Panc1 (cell line): Measurements from ENCODE around the gene SPTLC2. TPM values are rescaled to one million over a fixed set of nuclear protein-coding genes. Genes with fewer than 3 reads are reported as not detected.

Experiments
- ATAC-seq: fragments of 200-7000 bp; cut with Tn5 transposase; 2 replicates; pipeline ENCODE4 v1.9.1; 2020; ENCODE audit warnings: mild to moderate bottlenecking, moderate library complexity
- BruUV-seq: library from RNA; stranded (reverse); fragments of 400-500 nt; replicated peaks from 2 replicates; lab custom pipeline; 2021; lab: Mats Ljungman, UMichigan
- CTCF ChIA-PET: fragments of 300-600 bp; sonication (Branson Sonifier 250); formaldehyde crosslinking; loops from one replicate; lab custom pipeline; 2022; ENCODE audit warnings: antibody characterized with exemption; lab: Charles Lee
- POLR2A ChIA-PET: fragments of 300-600 bp; sonication (Branson Sonifier 250); formaldehyde crosslinking; loops from one replicate; lab custom pipeline; 2022; ENCODE audit warnings: antibody characterized with exemption; lab: Charles Lee
- DNase-seq: peaks from one replicate; pipeline ENCODE4 v3.0.0-alpha.2; 2010; ENCODE audit warnings: low read depth, low spot score
- H3K27ac ChIP-seq: 2 replicates; pipeline ENCODE4 v1.5.1; 2011; ENCODE audit warnings: mild to moderate bottlenecking, low read length, inconsistent platforms
- H3K27me3 ChIP-seq: fragments of 200-500 bp; sonication (Bioruptor generic); 2 replicates; pipeline ENCODE4 v1.6.0; 2014; ENCODE audit warnings: low read length, inconsistent platforms; ENCODE audit not compliant: control insufficient read depth, insufficient read depth
- H3K36me3 ChIP-seq: fragments of 200-500 bp; sonication (Bioruptor generic); 2 replicates; pipeline ENCODE4 v1.5.1; 2014; ENCODE audit warnings: inconsistent platforms, mild to moderate bottlenecking, low read length, moderate library complexity; ENCODE audit not compliant: control insufficient read depth, insufficient read depth
- H3K4me1 ChIP-seq: 2 replicates; pipeline ENCODE4 v1.5.1; 2011; ENCODE audit warnings: inconsistent platforms, mild to moderate bottlenecking, low read length, moderate library complexity; ENCODE audit not compliant: control insufficient read depth, insufficient read depth
- H3K4me3 ChIP-seq, 2 experiments: 2 replicates each; pipeline ENCODE4 v1.5.1; 2011 to 2012; ENCODE audit warnings: low read depth in 2 of 2, low read length in 2 of 2, mild to moderate bottlenecking in 2 of 2, inconsistent platforms in 1 of 2, moderate library complexity in 1 of 2
- H3K9me3 ChIP-seq: fragments of 200-500 bp; sonication (Bioruptor generic); 2 replicates; pipeline ENCODE4 v1.5.1; 2014; ENCODE audit warnings: low read depth, mild to moderate bottlenecking, inconsistent platforms, low read length, moderate library complexity; ENCODE audit not compliant: control insufficient read depth, insufficient read depth
- POLR2AphosphoS5 ChIP-seq: IDR thresholded peaks from 2 replicates; pipeline ENCODE4 v1.6.1; 2012; ENCODE audit warnings: mild to moderate bottlenecking, low read depth, low read length, moderate library complexity
- SIN3A ChIP-seq: IDR thresholded peaks from 2 replicates; pipeline ENCODE4 v1.6.1; 2012; ENCODE audit warnings: low read depth, mild to moderate bottlenecking, low read length, moderate library complexity, borderline replicate concordance; ENCODE audit not compliant: insufficient read depth
- TCF7L2 ChIP-seq: IDR thresholded peaks from 2 replicates; pipeline ENCODE4 v1.6.1; 2011; ENCODE audit warnings: mild to moderate bottlenecking, low read depth, low read length, inconsistent platforms
- in situ Hi-C: cut with HindIII; loops from 2 replicates; pipeline ENCODE4 v1.10.0; 2016; ENCODE audit warnings: low sequenced_read_pairs, low pct_unique_long_range_greater_than_20kb
- intact Hi-C: fragments of 100-400 bp; cut with micrococcal nuclease; formaldehyde crosslinking; loops from one replicate; pipeline ENCODE4 v1.10.0; 2022; ENCODE audit not compliant: unreplicated experiment
- total RNA-seq: library from RNA; stranded (reverse); gene quantifications from one replicate; pipeline ENCODE4 v1.2.1, GENCODE V29; 2021; ENCODE audit not compliant: unreplicated experiment
- TF ChIP-seq, protein P1 (sequence below), 2 experiments: IDR thresholded peaks; 2 replicates each; pipeline ENCODE4 v1.6.1; 2011 to 2012; ENCODE audit warnings: low read depth in 2 of 2, control low read depth in 1 of 2, low read length in 1 of 2, mild to moderate bottlenecking in 1 of 2, moderate library complexity in 1 of 2; ENCODE audit not compliant: insufficient read depth in 1 of 2
- TF ChIP-seq, protein P2 (sequence below): fragments of 450-650 bp; IDR thresholded peaks from 2 replicates; pipeline ENCODE4 v1.5.1; 2017; ENCODE audit warnings: mild to moderate bottlenecking

SPTLC2 gene
- total RNA-seq, 1 experiment from 2014 or later: 21.0 TPM

DNA sequence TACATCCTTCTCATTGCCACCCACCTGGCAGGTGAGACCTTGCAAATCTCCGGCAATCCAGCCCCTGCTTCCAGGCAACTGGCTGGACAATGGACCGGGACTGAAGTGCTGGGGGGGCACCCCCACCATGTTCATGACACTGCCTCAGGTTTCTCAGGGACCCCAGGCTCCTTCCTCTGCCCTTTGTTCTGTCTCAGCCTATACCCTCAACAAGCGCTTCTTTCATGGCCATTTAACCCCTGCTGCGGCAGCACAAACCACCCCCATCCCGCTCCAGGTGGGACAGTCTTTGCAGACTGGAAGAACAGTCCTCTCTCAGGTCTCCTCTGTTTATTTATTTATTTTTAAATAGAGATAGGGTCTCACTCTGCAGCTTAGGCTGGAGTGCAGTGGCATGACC lies 125.4 kb downstream of the SPTLC2 start:
- no peak overlapping the region for H3K27ac ChIP-seq
- no peaks in the 10 kb centered on the region for H3K27me3 ChIP-seq
- no peak overlapping the region for H3K4me3 ChIP-seq
- ATAC-seq (no peak), DNase-seq (no peak)
- intact Hi-C loops: no loop called here
- no peaks in the 10 kb centered on the region for H3K4me1 ChIP-seq
- TF ChIP-seq SIN3A: no peak
- TF ChIP-seq, protein P1, sequence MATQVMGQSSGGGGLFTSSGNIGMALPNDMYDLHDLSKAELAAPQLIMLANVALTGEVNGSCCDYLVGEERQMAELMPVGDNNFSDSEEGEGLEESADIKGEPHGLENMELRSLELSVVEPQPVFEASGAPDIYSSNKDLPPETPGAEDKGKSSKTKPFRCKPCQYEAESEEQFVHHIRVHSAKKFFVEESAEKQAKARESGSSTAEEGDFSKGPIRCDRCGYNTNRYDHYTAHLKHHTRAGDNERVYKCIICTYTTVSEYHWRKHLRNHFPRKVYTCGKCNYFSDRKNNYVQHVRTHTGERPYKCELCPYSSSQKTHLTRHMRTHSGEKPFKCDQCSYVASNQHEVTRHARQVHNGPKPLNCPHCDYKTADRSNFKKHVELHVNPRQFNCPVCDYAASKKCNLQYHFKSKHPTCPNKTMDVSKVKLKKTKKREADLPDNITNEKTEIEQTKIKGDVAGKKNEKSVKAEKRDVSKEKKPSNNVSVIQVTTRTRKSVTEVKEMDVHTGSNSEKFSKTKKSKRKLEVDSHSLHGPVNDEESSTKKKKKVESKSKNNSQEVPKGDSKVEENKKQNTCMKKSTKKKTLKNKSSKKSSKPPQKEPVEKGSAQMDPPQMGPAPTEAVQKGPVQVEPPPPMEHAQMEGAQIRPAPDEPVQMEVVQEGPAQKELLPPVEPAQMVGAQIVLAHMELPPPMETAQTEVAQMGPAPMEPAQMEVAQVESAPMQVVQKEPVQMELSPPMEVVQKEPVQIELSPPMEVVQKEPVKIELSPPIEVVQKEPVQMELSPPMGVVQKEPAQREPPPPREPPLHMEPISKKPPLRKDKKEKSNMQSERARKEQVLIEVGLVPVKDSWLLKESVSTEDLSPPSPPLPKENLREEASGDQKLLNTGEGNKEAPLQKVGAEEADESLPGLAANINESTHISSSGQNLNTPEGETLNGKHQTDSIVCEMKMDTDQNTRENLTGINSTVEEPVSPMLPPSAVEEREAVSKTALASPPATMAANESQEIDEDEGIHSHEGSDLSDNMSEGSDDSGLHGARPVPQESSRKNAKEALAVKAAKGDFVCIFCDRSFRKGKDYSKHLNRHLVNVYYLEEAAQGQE (IDR thresholded peaks at IDR 0.05; ENCODE audit: insufficient read depth in 1 of 2, low read depth in 2 of 2, low read length in 1 of 2): no peak
- TF ChIP-seq, protein P2, sequence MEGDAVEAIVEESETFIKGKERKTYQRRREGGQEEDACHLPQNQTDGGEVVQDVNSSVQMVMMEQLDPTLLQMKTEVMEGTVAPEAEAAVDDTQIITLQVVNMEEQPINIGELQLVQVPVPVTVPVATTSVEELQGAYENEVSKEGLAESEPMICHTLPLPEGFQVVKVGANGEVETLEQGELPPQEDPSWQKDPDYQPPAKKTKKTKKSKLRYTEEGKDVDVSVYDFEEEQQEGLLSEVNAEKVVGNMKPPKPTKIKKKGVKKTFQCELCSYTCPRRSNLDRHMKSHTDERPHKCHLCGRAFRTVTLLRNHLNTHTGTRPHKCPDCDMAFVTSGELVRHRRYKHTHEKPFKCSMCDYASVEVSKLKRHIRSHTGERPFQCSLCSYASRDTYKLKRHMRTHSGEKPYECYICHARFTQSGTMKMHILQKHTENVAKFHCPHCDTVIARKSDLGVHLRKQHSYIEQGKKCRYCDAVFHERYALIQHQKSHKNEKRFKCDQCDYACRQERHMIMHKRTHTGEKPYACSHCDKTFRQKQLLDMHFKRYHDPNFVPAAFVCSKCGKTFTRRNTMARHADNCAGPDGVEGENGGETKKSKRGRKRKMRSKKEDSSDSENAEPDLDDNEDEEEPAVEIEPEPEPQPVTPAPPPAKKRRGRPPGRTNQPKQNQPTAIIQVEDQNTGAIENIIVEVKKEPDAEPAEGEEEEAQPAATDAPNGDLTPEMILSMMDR: no peak
- TF ChIP-seq TCF7L2: no peak
- TF ChIP-seq POLR2AphosphoS5: no peak
- no peaks in the 10 kb centered on the region for H3K36me3 ChIP-seq
- in situ Hi-C loops: no loop called here
- CTCF ChIA-PET: no interaction called here
- POLR2A ChIA-PET: no interaction called here
- H3K9me3 ChIP-seq: no peaks in the 10 kb centered on the region
- no TSS peak for BruUV-seq

DNA sequence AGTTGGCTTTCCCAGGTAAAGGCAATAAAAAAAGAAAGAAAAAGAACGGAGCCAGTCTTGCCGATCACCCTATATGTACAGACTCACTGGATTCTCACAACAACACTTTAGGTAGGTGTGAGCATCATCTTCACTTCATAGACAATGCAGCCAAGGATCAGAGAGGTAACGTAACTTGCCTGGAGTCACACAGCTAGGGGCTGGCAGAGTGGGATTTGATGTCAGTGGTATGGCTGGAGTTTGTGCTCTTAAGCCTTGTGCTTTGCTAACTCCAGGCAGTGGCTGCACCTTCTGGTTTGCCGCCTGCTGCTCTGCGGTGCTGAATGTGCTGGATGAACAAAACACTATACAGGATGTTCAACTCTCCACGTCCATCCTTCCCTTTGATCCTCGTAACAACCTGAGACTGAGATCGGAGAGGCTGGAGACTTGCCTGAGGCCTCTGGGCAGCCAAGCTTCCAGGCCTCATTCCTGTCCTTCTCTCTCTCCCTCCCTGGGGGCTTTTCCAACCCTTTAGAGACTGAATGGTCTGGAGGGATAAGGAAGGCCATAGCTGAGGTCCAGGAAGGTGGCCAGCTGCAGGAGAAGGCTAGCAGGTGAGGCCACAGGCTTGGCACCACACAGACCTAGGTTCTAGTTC lies 126.0 kb downstream of the SPTLC2 start:
- Histone ChIP-seq H3K4me1 (no peaks in the 10 kb centered on the region), H3K27ac (no peak overlapping the region), H3K36me3 (no peaks in the 10 kb centered on the region), H3K9me3 (no peaks in the 10 kb centered on the region), H3K4me3 (no peak overlapping the region), H3K27me3 (no peaks in the 10 kb centered on the region)
- ChIA-PET CTCF (interaction anchor here (0.6 kb wide), 1 partner anchor 93 kb away, joined by 4 read pairs; no protein-coding TSS in a partner anchor), POLR2A (no interaction called here)
- DNase-seq: no peak
- no peak for ATAC-seq
- intact Hi-C loops (no loop called here), in situ Hi-C loops (no loop called here)
- no TSS peak for BruUV-seq
- no peak for TF ChIP-seq SIN3A
- TF ChIP-seq POLR2AphosphoS5: no peak
- TF ChIP-seq, protein P2: no peak
- TF ChIP-seq, protein P1 (IDR thresholded peaks at IDR 0.05; ENCODE audit: insufficient read depth in 1 of 2, low read depth in 2 of 2, low read length in 1 of 2): no peak
- no peak for TF ChIP-seq TCF7L2
